ENCODE results near the gene NCOA3. TPM values are rescaled to one million over a fixed set of nuclear protein-coding genes. Genes with fewer than 3 reads are reported as not detected.

NCOA3 gene
- total RNA-seq, 3 donors from 2014 or later, result 40.6 to 57.1 (median 45.1) TPM

- intact Hi-C loops (cut with DNase I; ENCODE audit: low total_unique reads), result no loop called here
- H3K4me1 ChIP-seq, result no peaks in the 10 kb centered on the region
- no peak overlapping the region for H3K4me3 ChIP-seq
- H3K36me3 ChIP-seq, result no peaks in the 10 kb centered on the region
- H3K27me3 ChIP-seq, result no peaks in the 10 kb centered on the region
- H3K27ac ChIP-seq, result no peak overlapping the region
- no peak for DNase-seq (ENCODE audit: low spot score in 2 of 2)
- no peaks in the 10 kb centered on the region for H3K9me3 ChIP-seq
- no peak for TF ChIP-seq CTCF (IDR thresholded peaks at IDR 0.05)
- no peak for TF ChIP-seq POLR2A (IDR thresholded peaks at IDR 0.05)
- TF ChIP-seq POLR2AphosphoS5 (IDR thresholded peaks at IDR 0.05), result no peak
These were observed 198.6 kb downstream of the NCOA3 start for GRCh38 chr20:47700327-47700726.

- DNase-seq (ENCODE audit: low spot score in 2 of 2), result no peak
- no peak overlapping the region for H3K27ac ChIP-seq
- no peak for TF ChIP-seq POLR2A (IDR thresholded peaks at IDR 0.05)
- no peak for TF ChIP-seq CTCF (IDR thresholded peaks at IDR 0.05)
- no peak for TF ChIP-seq POLR2AphosphoS5 (IDR thresholded peaks at IDR 0.05)
These were observed 199.9 kb downstream of the NCOA3 start for GRCh38 chr20:47701612-47702011.

GRCh38 chr20:47703748-47704147 lies 202.1 kb downstream of the NCOA3 start:
- TF ChIP-seq POLR2AphosphoS5 (IDR thresholded peaks at IDR 0.05), result no peak
- Histone ChIP-seq H3K27ac (no peak overlapping the region), H3K4me1 (no peaks in the 10 kb centered on the region)

More at GRCh38 chr20:47701612-47702011, 199.9 kb downstream of the NCOA3 start:
- H3K27me3 ChIP-seq, result no peaks in the 10 kb centered on the region
- intact Hi-C loops (cut with DNase I; ENCODE audit: low total_unique reads), result no loop called here
- no peak overlapping the region for H3K4me3 ChIP-seq
- H3K4me1 ChIP-seq, result no peaks in the 10 kb centered on the region
- H3K9me3 ChIP-seq, result no peaks in the 10 kb centered on the region
- H3K36me3 ChIP-seq, result no peaks in the 10 kb centered on the region

GRCh38 chr20:47704746-47705496 lies 203.2 kb downstream of the NCOA3 start:
- no peaks in the 10 kb centered on the region for H3K27me3 ChIP-seq
- no peaks in the 10 kb centered on the region for H3K9me3 ChIP-seq
- no peaks in the 10 kb centered on the region for H3K36me3 ChIP-seq
- H3K4me1 ChIP-seq, result no peaks in the 10 kb centered on the region
- no peak for DNase-seq (ENCODE audit: low spot score in 2 of 2)
- peak overlapping the region in 1 of 3 donors; percentile 20 for H3K4me3 ChIP-seq
- intact Hi-C loops (cut with DNase I; ENCODE audit: low total_unique reads), result no loop called here
- TF ChIP-seq CTCF (IDR thresholded peaks at IDR 0.05) (no peak), POLR2AphosphoS5 (IDR thresholded peaks at IDR 0.05) (no peak), POLR2A (IDR thresholded peaks at IDR 0.05) (no peak)
- H3K27ac ChIP-seq, result no peak overlapping the region

More at GRCh38 chr20:47703748-47704147, 202.1 kb downstream of the NCOA3 start:
- intact Hi-C loops (cut with DNase I; ENCODE audit: low total_unique reads), result no loop called here
- no peaks in the 10 kb centered on the region for H3K9me3 ChIP-seq
- no peak overlapping the region for H3K4me3 ChIP-seq
- no peaks in the 10 kb centered on the region for H3K36me3 ChIP-seq
- no peaks in the 10 kb centered on the region for H3K27me3 ChIP-seq
- no peak for DNase-seq (ENCODE audit: low spot score in 2 of 2)

DNA sequence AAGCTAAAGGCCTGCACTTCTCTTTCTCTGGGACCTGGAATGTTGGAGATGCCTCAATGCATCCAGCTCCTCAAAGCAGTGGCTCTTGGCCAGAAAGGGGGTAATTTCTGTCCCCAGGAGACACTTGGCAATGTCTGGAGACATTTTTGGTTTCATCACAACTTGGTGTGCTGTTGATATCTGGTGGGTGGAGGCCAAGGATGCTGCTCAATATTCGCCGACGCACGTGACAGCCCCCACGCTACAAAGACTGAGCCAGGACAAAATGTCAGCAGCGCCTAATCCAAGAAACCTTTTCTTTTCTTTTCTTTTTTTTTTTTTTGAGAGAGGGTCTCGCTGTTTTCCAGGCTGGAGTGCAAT lies 203.8 kb downstream of the NCOA3 start:
- H3K4me3 ChIP-seq, result peak overlapping the region in 1 of 3 donors; percentile 20
- no peaks in the 10 kb centered on the region for H3K9me3 ChIP-seq
- intact Hi-C loops (cut with DNase I; ENCODE audit: low total_unique reads), result no loop called here
- H3K36me3 ChIP-seq, result no peaks in the 10 kb centered on the region
- TF ChIP-seq POLR2A (IDR thresholded peaks at IDR 0.05), result no peak
- TF ChIP-seq POLR2AphosphoS5 (IDR thresholded peaks at IDR 0.05), result no peak
- TF ChIP-seq CTCF (IDR thresholded peaks at IDR 0.05), result no peak
- H3K4me1 ChIP-seq, result no peaks in the 10 kb centered on the region
- H3K27ac ChIP-seq, result no peak overlapping the region
- DNase-seq (ENCODE audit: low spot score in 2 of 2), result no peak
- no peaks in the 10 kb centered on the region for H3K27me3 ChIP-seq
